Cardiac muscle cell (in vitro differentiated cells and primary cell): Measurements from ENCODE around the gene JOSD2. TPM values are rescaled to one million over a fixed set of nuclear protein-coding genes. Genes with fewer than 3 reads are reported as not detected.

ENCODE experiments used
- DNase-seq, 2 donors: peaks; one replicate each; pipeline versions ENCODE4 v3.0.0 to v3.0.0-alpha.2; 2010 to 2017; ENCODE audit warnings: low read depth in 1 of 2, low spot score in 1 of 2
- H3K27ac ChIP-seq: fragments of 200-600 bp; sonication (generic); 2 replicates; pipeline ENCODE4 v1.5.1; 2016
- H3K27me3 ChIP-seq: fragments of 200-600 bp; sonication (generic); 2 replicates; pipeline ENCODE4 v1.6.0; 2016; ENCODE audit warnings: control low read depth
- H3K36me3 ChIP-seq: fragments of 200-600 bp; sonication (generic); 2 replicates; pipeline ENCODE4 v1.5.1; 2016; ENCODE audit warnings: control low read depth
- H3K4me1 ChIP-seq: fragments of 200-600 bp; sonication (generic); 2 replicates; pipeline ENCODE4 v1.8.1; 2017; ENCODE audit warnings: low read depth, mild to moderate bottlenecking, mixed run types
- H3K4me3 ChIP-seq: fragments of 200-600 bp; sonication (generic); 2 replicates; pipeline ENCODE4 v1.5.1; 2016; ENCODE audit warnings: mild to moderate bottlenecking
- H3K9me3 ChIP-seq: fragments of 200-600 bp; sonication (generic); 2 replicates; pipeline ENCODE4 v1.5.1; 2017; ENCODE audit warnings: low read depth, mild to moderate bottlenecking, control low read depth
- CTCF ChIP-seq: IDR thresholded peaks from 2 replicates; pipeline ENCODE4 v1.5.1; 2012; ENCODE audit warnings: low read depth, mild to moderate bottlenecking, low read length
- polyA plus RNA-seq: library from polyadenylated mRNA; unstranded; fragments of >200 nt; fragmentation: Nextera tagmentation; extraction: Ambion mirVana; gene quantifications from 2 replicates; pipeline ENCODE4 v1.2.1, GENCODE V29; 2016
- total RNA-seq: library from RNA; depleted of rRNA; stranded (reverse); fragments of >200 nt; gene quantifications from 2 replicates; pipeline ENCODE4 v1.2.3, GENCODE V29; 2016

JOSD2 gene
- total and polyA plus RNA-seq, 2 experiments from 2014 or later = 21.4 to 44.8 TPM

- H3K9me3 ChIP-seq = no peaks in the 10 kb centered on the region
- DNase-seq = no peak
- H3K4me1 ChIP-seq = peaks cover 31% of the 10 kb centered on the region
- no peak overlapping the region for H3K4me3 ChIP-seq
- TF ChIP-seq CTCF = no peak
- no peak overlapping the region for H3K27ac ChIP-seq
- H3K27me3 ChIP-seq = no peaks in the 10 kb centered on the region
- H3K36me3 ChIP-seq = no peaks in the 10 kb centered on the region
Measured at GRCh38 chr19:50505856-50506611, 5.0 kb downstream of the JOSD2 start.

GRCh38 chr19:50501568-50502475 lies 9.2 kb downstream of the JOSD2 start:
- peaks cover 15% of the 10 kb centered on the region for H3K36me3 ChIP-seq

GRCh38 chr19:50501186-50501567 lies 9.8 kb downstream of the JOSD2 start:
- peak overlapping the region; percentile 100 for H3K27ac ChIP-seq
- H3K27me3 ChIP-seq = no peaks in the 10 kb centered on the region
- H3K9me3 ChIP-seq = no peaks in the 10 kb centered on the region
- peaks cover 21% of the 10 kb centered on the region for H3K36me3 ChIP-seq
- peak overlapping the region; percentile 99 for H3K4me3 ChIP-seq
- H3K4me1 ChIP-seq = peaks cover 17% of the 10 kb centered on the region
- DNase-seq = peak in 1 of 2 donors; percentile 34
- no peak for TF ChIP-seq CTCF

More at GRCh38 chr19:50501568-50502475, 9.2 kb downstream of the JOSD2 start:
- Histone ChIP-seq H3K4me1 (peaks cover 17% of the 10 kb centered on the region), H3K27ac (peak overlapping the region; percentile 100), H3K4me3 (peak overlapping the region; percentile 99), H3K27me3 (no peaks in the 10 kb centered on the region), H3K9me3 (no peaks in the 10 kb centered on the region)
- DNase-seq = peak in 1 of 2 donors; percentile 90
- TF ChIP-seq CTCF = no peak

- Histone ChIP-seq H3K36me3 (peaks cover 21% of the 10 kb centered on the region), H3K27me3 (no peaks in the 10 kb centered on the region), H3K4me3 (peak overlapping the region; percentile 99), H3K27ac (peak overlapping the region; percentile 100), H3K4me1 (peaks cover 17% of the 10 kb centered on the region), H3K9me3 (no peaks in the 10 kb centered on the region)
- TF ChIP-seq CTCF = no peak
- peak in 1 of 2 donors; percentile 95 for DNase-seq
Measured at GRCh38 chr19:50500753-50501151, 10.2 kb downstream of the JOSD2 start.

- Histone ChIP-seq H3K4me3 (peak overlapping the region; percentile 99), H3K36me3 (peaks cover 21% of the 10 kb centered on the region), H3K27me3 (no peaks in the 10 kb centered on the region), H3K4me1 (peaks cover 17% of the 10 kb centered on the region), H3K27ac (peak overlapping the region; percentile 100), H3K9me3 (no peaks in the 10 kb centered on the region)
- peak; percentile 19 for TF ChIP-seq CTCF
- DNase-seq = peak in 1 of 2 donors; percentile 96
Measured at GRCh38 chr19:50500060-50500752, 10.8 kb downstream of the JOSD2 start.
